ENCODE measurements around the gene SETD1A.

Gene SETD1A

DNA sequence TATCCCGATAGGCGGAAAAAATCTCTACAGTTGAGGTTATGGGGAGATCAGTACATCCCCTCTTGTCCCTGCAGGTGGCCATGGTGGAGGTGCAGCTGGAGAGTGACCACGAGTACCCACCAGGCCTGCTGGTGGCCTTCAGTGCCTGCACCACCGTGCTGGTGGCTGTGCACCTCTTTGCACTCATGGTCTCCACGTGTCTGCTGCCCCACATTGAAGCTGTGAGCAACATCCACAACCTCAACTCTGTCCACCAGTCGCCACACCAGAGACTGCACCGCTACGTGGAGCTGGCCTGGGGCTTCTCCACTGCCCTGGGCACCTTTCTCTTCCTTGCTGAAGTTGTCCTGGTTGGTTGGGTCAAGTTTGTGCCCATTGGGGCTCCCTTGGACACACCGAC, 4.4 kb upstream of the SETD1A start:
- H3K4me1 Mint-ChIP-seq (ENCODE audit: low read depth in 2 of 2) = peaks cover 16 to 21% of the 10 kb centered on the region in 2 donors
- no peak for ATAC-seq (replicated peaks)
- peak overlapping the region in 1 of 2 donors; percentile 84 for H3K27ac Mint-ChIP-seq
- peaks cover 18% of the 10 kb centered on the region for H3K36me3 Mint-ChIP-seq (ENCODE audit: insufficient read depth)
- no peak for DNase-seq
- H3K4me3 Mint-ChIP-seq = no peak overlapping the region
- no peaks in the 10 kb centered on the region for H3K27me3 Mint-ChIP-seq
- H3K9me3 Mint-ChIP-seq = no peaks in the 10 kb centered on the region

GRCh38 chr16:30953511-30954124, 3.9 kb upstream of the SETD1A start:
- H3K9me3 Mint-ChIP-seq = no peaks in the 10 kb centered on the region
- H3K27me3 Mint-ChIP-seq = no peaks in the 10 kb centered on the region
- peak overlapping the region in 1 of 2 donors; percentile 84 for H3K27ac Mint-ChIP-seq
- peaks cover 20 to 26% of the 10 kb centered on the region in 2 donors for H3K4me1 Mint-ChIP-seq (ENCODE audit: low read depth in 2 of 2)
- peak; percentile 19 for ATAC-seq (replicated peaks)
- H3K4me3 Mint-ChIP-seq = no peak overlapping the region
- peaks cover 21% of the 10 kb centered on the region for H3K36me3 Mint-ChIP-seq (ENCODE audit: insufficient read depth)
- DNase-seq = peak; percentile 54 to 62 (median 59)

- H3K4me3 Mint-ChIP-seq = no peak overlapping the region
- no peak for ATAC-seq (replicated peaks)
- no peak for DNase-seq
- H3K27ac Mint-ChIP-seq = no peak overlapping the region
- H3K4me1 Mint-ChIP-seq (ENCODE audit: low read depth in 2 of 2) = peaks cover 26 to 33% of the 10 kb centered on the region in 2 donors
- peaks cover 33% of the 10 kb centered on the region for H3K36me3 Mint-ChIP-seq (ENCODE audit: insufficient read depth)
- no peaks in the 10 kb centered on the region for H3K9me3 Mint-ChIP-seq
- H3K27me3 Mint-ChIP-seq = no peaks in the 10 kb centered on the region
Observed at GRCh38 chr16:30954993-30955392, 2.6 kb upstream of the SETD1A start.

DNA sequence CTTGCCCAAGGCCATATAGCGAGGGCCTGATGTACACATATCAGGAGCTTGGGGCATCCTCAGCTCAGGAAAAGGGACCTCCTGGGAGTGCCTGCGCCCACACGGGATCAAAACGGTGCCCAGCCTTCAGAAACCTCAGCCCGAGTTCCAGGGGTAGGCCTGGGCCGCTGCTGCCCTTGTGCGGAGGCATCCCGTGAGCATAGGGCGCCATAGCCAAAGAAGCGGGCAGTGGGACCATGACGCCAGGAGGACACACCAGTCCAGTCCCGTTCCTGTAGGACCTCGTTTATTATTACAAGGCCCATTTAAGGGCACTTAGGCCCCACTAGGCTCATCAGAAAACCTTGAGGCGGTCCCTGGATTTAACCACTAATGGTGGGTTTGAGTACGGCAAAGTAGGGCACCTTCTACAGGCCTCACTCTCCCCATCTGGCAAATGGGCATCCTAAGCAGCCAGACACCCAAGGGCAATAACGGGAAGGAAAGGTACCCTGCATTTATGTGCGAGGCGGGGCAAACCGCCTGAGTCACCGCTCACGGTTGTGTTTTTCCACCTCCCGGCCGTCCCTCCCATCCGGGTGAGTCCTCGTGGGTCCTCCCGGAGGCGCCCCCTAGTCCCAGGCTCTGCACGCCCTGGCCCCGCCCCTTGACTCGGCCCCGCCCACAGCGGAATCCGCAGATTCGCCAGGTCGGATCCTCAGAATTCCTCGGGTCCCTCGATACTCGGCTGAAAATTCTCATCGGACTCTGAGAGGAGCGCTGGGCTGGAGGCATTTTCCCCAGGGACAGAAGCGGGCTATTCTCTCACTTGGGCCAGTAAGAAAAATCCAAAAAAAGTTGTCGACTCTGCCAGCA, 726 bp upstream of the SETD1A start:
- Mint-ChIP-seq H3K4me3 (peak overlapping the region; percentile 93 to 95), H3K27ac (peak overlapping the region; percentile 97), H3K9me3 (no peaks in the 10 kb centered on the region), H3K4me1 (ENCODE audit: low read depth in 2 of 2) (peaks cover 26 to 32% of the 10 kb centered on the region in 2 donors), H3K27me3 (no peaks in the 10 kb centered on the region), H3K36me3 (ENCODE audit: insufficient read depth) (peaks cover 51% of the 10 kb centered on the region)
- DNase-seq (peak; percentile 76 to 77 (median 77)), ATAC-seq (replicated peaks) (peak; percentile 55)

DNA sequence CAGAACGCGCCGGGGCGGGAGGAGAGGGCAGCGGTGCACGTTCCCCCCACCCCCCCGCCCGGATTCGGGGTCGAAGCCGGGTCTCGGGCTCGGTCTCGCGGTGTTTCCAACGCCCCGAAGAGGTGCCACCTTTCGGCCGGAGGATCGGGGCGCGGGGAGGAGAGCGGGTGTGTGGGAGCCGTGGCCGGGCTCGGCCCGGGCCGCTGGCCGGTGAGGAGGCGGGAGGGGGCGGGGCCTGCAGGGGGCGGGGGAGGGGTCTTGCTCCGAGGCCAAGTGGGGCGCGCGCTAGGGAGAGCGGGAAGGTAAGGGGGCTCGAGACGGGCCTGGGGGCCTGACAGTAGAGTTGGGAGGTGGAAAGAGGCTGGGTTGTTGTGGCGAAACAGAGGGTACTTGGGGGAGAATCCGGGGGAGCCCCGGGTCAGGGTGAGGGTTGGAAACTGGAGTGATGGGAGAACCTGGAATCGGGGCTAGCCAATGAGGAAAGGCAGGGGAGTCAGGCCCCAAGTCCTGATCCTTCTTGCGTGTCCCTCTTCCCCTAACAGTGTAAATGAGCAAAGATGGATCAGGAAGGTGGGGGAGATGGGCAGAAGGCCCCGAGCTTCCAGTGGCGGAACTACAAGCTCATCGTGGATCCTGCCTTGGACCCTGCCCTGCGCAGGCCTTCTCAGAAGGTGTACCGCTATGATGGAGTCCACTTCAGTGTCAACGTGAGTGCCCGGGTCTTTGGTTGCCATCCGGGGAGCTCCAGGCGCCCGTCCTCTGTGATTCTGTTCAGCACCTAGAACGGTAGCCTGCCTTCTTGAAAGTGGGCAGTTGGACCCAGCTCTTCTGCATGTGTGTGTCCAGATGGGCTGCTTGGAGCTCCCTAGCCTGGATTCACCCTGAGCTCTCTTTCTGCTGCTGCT, 873 bp downstream of the SETD1A start:
- DNase-seq = peak in 1 of 3 experiments; percentile 56
- Mint-ChIP-seq H3K36me3 (ENCODE audit: insufficient read depth) (peaks cover 67% of the 10 kb centered on the region), H3K27me3 (no peaks in the 10 kb centered on the region), H3K4me3 (peak overlapping the region; percentile 93 to 95), H3K9me3 (no peaks in the 10 kb centered on the region), H3K27ac (peak overlapping the region; percentile 91 to 94), H3K4me1 (ENCODE audit: low read depth in 2 of 2) (peaks cover 25 to 34% of the 10 kb centered on the region in 2 donors)
- ATAC-seq (replicated peaks) = peak; percentile 31

- Mint-ChIP-seq H3K36me3 (ENCODE audit: insufficient read depth) (peaks cover 86% of the 10 kb centered on the region), H3K9me3 (no peaks in the 10 kb centered on the region), H3K4me3 (no peak overlapping the region), H3K27ac (peak overlapping the region in 1 of 2 donors; percentile 55), H3K4me1 (ENCODE audit: low read depth in 2 of 2) (peaks cover 30% of the 10 kb centered on the region in 2 donors), H3K27me3 (no peaks in the 10 kb centered on the region)
- DNase-seq = no peak
- ATAC-seq (replicated peaks) = no peak
Observed at GRCh38 chr16:30961384-30961783, 3.8 kb downstream of the SETD1A start.

- Mint-ChIP-seq H3K27ac (peak overlapping the region in 1 of 2 donors; percentile 54), H3K27me3 (no peaks in the 10 kb centered on the region), H3K4me1 (ENCODE audit: low read depth in 2 of 2) (peaks cover 21 to 25% of the 10 kb centered on the region in 2 donors), H3K9me3 (no peaks in the 10 kb centered on the region), H3K36me3 (ENCODE audit: insufficient read depth) (peaks cover 88% of the 10 kb centered on the region), H3K4me3 (no peak overlapping the region)
- ATAC-seq (replicated peaks) (no peak), DNase-seq (no peak)
Observed at GRCh38 chr16:30963925-30964511, 6.5 kb downstream of the SETD1A start.

GRCh38 chr16:30964574-30965226, 7.1 kb downstream of the SETD1A start:
- peak overlapping the region; percentile 54 to 88 for H3K27ac Mint-ChIP-seq
- ATAC-seq (replicated peaks) = no peak
- H3K9me3 Mint-ChIP-seq = no peaks in the 10 kb centered on the region
- H3K4me3 Mint-ChIP-seq = no peak overlapping the region
- peaks cover 15 to 20% of the 10 kb centered on the region in 2 donors for H3K4me1 Mint-ChIP-seq (ENCODE audit: low read depth in 2 of 2)
- H3K36me3 Mint-ChIP-seq (ENCODE audit: insufficient read depth) = peaks cover 88% of the 10 kb centered on the region
- no peak for DNase-seq
- H3K27me3 Mint-ChIP-seq = no peaks in the 10 kb centered on the region

DNA sequence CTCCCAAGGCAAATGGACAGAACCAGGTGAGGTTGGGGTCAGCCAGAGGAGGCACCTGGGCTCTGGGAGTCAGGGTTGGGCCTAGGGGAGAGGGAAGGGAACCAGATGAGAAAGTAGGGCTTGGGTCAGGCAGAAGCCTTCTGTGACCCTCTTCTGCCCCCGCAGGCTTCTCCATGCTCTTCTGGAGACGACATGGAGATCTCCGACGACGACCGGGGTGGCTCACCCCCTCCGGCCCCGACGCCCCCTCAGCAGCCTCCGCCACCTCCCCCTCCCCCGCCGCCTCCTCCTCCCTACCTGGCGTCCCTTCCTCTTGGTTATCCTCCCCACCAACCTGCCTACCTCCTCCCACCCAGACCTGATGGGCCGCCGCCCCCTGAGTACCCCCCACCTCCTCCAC, 7.9 kb downstream of the SETD1A start:
- Mint-ChIP-seq H3K27me3 (no peaks in the 10 kb centered on the region), H3K4me3 (no peak overlapping the region), H3K4me1 (ENCODE audit: low read depth in 2 of 2) (peaks cover 7 to 12% of the 10 kb centered on the region in 2 donors), H3K9me3 (no peaks in the 10 kb centered on the region), H3K36me3 (ENCODE audit: insufficient read depth) (peaks cover 90% of the 10 kb centered on the region), H3K27ac (peak overlapping the region in 1 of 2 donors; percentile 88)
- ATAC-seq (replicated peaks) (no peak), DNase-seq (no peak)

DNA sequence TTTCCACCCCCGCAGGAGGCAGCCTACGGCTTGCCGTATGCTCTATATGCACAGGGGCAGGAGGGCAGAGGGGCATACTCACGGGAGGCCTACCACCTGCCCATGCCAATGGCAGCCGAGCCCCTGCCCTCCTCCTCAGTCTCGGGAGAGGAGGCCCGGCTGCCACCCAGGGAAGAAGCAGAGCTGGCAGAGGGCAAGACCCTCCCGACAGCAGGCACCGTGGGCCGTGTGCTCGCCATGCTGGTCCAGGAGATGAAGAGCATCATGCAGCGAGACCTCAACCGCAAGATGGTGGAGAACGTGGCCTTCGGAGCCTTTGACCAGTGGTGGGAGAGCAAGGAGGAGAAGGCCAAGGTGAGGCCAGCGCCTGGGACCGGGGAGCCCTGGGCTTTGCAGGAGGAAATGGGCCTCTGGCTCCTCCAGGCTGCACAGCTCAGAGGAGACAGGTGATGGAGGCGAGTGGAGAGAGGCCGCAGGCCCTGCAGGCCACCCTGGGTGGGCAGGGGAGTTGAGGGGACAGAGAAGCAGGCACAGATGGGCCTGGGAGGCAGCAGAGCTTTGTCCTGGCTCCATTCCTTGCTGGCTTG, 8.6 kb downstream of the SETD1A start:
- peaks cover 90% of the 10 kb centered on the region for H3K36me3 Mint-ChIP-seq (ENCODE audit: insufficient read depth)
- no peaks in the 10 kb centered on the region for H3K27me3 Mint-ChIP-seq
- no peaks in the 10 kb centered on the region for H3K9me3 Mint-ChIP-seq
- H3K4me1 Mint-ChIP-seq (ENCODE audit: low read depth in 2 of 2) = peaks cover 6 to 10% of the 10 kb centered on the region in 2 donors
- no peak overlapping the region for H3K27ac Mint-ChIP-seq
- DNase-seq = no peak
- H3K4me3 Mint-ChIP-seq = peak overlapping the region in 1 of 2 donors; percentile 10
- ATAC-seq (replicated peaks) = no peak

GRCh38 chr16:30967795-30968194, 10.2 kb downstream of the SETD1A start:
- Mint-ChIP-seq H3K4me3 (no peak overlapping the region), H3K9me3 (no peaks in the 10 kb centered on the region), H3K4me1 (ENCODE audit: low read depth in 2 of 2) (peaks cover 3 to 10% of the 10 kb centered on the region in 2 donors), H3K36me3 (ENCODE audit: insufficient read depth) (peaks cover 79% of the 10 kb centered on the region), H3K27me3 (no peaks in the 10 kb centered on the region), H3K27ac (peak overlapping the region in 1 of 2 donors; percentile 51)
- DNase-seq (no peak), ATAC-seq (replicated peaks) (no peak)

DNA sequence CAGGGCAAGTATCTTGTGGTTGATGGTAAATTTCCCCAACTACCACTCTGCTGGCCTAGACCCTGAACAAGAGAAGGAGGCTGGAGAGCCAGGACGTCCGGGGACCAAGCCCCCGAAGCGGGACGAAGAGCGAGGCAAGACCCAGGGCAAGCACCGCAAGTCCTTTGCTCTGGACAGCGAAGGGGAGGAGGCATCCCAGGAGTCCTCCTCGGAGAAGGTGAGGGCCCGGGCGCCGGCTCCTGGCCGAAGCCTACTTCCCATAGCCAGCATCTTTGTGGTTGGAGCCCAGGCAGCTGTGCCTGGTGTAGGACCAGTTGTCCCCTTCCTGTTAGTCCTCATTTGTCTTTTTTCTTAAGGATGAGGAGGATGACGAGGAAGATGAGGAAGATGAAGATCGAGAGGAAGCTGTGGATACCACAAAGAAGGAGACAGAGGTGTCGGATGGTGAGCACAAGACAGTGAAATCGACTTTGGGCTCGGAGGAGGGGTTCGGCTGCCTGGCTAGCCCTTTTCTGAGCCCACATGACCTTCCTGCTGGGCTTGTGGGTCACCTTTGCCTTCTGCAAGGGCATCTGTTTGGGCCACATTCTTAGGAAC, 11.8 kb downstream of the SETD1A start:
- peak overlapping the region in 1 of 2 donors; percentile 36 for H3K27ac Mint-ChIP-seq
- H3K4me1 Mint-ChIP-seq (ENCODE audit: low read depth in 2 of 2) = peaks cover 13 to 15% of the 10 kb centered on the region in 2 donors
- H3K36me3 Mint-ChIP-seq (ENCODE audit: insufficient read depth) = peaks cover 79% of the 10 kb centered on the region
- H3K27me3 Mint-ChIP-seq = no peaks in the 10 kb centered on the region
- no peak for ATAC-seq (replicated peaks)
- no peaks in the 10 kb centered on the region for H3K9me3 Mint-ChIP-seq
- no peak overlapping the region for H3K4me3 Mint-ChIP-seq
- DNase-seq = no peak
